Stimulated activated CD8-positive, alpha-beta memory T cell treated with anti-CD3 and anti-CD28 coated beads, Interleukin-15, amount 100 ng/mL, for 1 hour (primary cell): ENCODE results near the gene CARD19.

ENCODE experiments used
- DNase-seq: peaks from one replicate; pipeline ENCODE4 v3.0.0-alpha.2; 2020; ENCODE audit warnings: low read depth

Gene CARD19

DNA sequence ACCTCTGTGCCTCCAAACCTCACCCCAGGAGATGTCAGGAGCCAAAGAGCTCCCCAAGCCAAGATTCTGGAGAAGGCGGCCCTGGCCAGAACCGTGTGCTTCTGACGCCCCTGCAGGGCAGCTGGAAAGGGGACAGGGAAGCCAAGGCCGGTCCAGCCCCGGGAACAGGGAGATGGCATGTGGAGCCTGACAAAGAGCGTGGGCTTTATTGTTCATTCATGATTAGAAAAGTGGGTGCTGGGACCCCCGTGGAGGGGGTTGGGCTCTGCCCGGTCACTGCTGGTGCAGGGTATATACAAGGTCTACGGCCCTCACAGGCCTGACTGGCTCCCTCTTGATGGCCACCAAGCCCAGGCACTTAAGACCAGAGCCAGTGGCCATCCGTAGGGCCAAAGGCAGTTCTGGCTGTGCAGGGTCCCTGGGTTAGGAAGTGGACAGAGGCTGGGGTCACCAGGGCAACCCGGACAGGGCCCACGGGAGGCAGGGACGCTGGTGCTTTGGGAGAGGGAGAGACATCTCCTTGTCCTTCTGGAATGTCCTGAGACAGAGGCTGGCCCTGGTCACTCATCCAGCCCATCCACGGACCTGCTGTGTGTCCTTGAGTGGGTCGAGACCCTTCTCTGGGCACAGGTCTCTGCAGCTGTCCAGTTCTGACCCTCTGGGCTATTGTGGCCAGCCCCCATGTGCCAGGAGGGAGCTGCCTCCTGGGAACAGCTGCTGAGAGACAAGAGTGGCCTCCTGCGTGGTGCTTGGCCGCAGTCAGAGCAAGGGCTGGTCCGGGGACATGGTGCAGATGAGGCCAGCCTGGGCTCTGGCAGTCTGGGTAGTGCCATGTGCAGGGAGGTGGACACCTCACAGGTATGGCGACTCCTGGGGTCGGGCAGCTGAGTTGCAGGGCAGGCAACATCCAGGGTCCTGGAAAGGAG lies 25.6 kb downstream of the CARD19 start:
- no peak for DNase-seq

DNA sequence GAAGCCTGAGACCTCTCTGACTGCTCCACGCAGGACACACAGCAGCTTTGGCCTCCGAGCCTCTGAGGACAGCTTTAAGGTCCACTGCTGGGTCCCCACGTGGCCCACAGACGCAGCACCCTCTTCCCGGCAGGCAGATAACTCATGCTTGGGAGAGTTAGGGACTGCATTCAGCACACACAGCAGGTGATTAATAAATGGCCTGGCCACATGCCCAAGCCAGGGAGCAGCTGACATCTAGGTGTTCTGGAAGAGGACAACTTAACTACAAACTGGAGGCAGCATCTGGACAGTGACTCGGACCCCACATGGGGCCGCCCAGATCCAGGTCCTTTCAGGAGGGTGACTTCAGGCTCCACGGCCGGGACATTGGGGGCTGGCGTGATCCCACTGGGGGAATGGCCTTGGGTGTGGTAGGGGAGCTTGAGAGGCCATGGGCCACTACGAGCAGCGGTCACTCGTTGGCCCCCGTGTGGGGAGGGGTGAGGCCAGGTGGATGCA lies 26.8 kb downstream of the CARD19 start:
- DNase-seq: no peak

DNA sequence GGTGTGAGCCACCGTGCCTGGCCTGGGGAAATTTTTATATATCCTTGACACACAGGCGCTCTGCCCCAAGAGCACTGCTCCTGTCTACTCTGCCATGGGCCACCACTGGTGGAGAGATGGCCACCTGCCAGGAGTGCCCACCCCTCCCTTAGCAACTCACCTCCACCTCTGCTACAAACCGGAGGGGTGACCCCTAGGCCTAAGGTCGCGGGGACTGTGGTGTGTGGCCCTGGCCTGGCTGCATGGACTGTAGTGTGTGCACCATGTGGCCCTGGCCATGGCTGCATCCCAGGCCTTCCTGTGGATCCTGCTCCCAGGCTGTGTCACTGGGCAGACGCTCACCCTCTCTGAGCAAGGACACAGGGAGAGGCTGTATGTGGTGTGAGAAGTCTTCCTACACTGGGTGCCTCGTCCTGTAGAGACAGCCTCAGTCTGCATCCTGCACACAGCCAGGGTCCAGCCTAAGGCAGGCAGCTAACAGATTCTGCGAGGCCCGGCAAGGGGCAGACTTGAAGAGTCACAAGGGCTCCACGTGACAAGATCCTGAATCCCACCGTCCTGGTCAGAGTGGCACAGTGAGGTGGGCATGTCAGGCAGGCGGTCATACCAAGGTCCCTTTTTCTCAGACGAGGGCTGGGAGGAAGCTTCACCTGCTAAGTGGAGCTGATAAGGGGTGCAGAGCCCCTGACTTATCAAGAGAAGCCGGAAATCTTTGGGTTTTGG lies 27.7 kb downstream of the CARD19 start:
- no peak for DNase-seq

DNA sequence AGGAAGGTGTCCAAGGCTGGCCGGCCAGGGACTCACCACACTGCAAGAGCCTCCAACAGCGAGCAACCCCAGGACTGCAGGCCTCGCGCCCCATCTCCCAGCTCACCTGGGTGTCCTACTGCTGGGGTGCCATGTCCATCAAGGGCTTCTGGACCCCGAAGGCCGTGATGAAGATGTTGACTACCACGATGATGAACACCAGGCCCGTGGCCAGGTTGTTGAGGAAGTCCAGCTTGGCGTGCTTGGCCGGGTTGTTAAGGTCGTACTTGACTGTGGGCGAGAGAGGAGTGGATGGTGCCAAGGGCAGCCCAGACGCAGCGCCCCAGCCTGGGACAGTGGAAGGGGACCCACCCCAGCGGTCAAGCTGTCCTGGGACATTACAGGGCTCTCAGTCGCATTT lies 28.8 kb downstream of the CARD19 start:
- DNase-seq: no peak

DNA sequence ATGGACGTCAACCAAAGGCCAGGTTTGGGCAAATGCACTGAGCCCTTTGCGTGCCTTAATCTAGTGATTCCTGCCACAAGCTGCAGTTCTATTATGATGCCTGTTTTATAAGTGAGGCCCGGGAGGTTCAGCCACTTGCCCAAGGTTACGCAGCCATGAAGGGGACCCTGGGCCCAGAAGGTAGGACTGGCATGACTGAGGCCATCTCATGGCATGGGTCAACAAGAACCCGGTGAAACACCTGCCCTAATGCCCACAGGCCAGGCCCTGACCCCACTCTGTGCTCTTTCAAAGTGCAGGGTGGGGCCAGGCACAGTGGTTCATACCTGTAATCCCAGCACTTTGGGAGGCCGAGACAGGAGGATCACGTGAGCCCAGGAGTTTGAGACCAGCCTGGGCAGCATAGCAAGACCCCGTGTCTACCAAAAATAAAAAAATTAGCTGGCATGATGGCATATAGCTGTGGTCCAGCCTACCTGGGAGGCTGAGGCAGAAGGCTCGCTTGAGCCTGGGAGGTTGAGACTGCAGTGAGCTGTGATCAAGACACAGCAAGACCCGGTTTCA lies 29.4 kb downstream of the CARD19 start:
- DNase-seq: no peak

DNA sequence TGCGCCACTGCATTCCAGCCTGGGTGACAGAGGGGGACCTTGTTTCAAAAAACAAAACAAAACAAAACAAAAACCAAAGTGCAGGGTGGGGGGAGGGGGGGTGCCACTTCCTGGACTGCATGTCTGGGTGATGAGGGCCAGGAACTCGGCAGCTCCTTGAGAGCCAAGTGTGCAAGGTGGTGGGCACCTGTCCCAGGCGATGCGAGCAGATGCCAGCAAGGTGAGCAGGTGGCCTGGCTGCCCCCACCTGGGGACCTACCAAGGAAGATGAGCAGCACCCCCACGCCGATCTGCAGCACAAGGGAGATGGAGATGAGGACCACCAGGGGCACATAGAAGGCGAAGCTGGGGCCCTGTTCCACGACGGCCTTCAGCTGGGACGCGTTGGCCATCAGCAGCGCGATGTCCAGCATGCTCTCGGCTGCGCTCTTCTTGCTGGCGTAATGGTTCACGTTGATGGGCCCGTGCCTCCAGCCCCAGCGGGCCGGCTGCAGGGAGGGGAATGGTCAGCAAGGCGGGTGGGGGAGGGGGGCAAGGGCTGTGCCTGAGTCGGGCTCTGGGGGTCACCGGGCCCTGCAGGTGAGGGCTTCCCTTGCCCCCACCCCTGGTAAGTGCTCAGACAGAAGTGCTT lies 30.2 kb downstream of the CARD19 start:
- DNase-seq: no peak

DNA sequence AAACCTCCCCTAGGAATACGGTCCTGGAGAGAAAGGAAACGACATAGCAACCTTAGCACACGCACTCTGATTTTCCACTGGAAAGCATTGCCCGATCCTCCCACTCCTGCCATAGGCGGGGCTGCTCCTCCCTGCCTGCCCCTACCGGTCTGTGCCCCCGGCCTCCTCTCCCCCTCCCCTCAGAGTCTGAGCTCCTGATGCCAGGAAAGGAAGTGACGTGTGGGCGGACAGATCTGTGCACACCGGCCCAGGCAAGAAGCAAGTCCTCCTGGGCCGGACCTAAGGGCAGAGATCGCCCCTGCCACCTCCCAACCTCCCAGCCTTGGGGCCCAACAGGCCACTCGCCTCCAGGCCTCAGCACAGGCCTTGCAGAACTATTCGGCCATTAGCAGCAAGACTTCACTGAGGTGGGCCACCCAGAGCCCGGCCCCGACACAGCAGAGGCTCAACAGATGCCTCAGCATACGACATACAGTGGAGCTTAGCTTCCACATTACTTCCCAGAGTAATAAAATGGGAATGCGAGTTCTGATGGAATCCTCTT lies 30.9 kb downstream of the CARD19 start:
- DNase-seq: no peak

DNA sequence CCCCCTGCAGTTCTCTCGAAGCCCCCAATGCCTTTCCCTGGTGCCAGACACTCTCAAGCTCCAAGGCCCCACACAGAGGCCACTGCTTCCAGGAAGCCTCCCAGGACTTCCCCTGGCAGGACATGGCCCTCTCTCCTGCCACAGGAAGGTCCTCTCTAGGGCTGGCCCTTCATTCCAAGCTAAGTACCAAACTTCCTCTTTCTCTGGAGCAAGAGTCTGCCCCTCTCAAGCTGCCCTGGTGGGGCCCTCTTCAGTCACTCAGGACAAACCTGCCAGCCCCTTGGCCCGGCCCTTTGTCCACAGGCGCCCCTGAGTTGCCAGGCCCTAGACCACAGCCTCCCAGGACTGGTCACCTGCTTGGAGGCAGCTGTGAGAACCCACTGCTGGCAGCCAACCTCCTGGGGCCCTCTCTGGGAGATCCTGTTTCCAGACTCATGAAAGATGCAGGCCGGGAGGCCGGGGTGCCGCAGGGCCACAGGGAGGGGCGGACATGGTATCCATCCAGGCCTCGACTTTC lies 31.4 kb downstream of the CARD19 start:
- DNase-seq: no peak

DNA sequence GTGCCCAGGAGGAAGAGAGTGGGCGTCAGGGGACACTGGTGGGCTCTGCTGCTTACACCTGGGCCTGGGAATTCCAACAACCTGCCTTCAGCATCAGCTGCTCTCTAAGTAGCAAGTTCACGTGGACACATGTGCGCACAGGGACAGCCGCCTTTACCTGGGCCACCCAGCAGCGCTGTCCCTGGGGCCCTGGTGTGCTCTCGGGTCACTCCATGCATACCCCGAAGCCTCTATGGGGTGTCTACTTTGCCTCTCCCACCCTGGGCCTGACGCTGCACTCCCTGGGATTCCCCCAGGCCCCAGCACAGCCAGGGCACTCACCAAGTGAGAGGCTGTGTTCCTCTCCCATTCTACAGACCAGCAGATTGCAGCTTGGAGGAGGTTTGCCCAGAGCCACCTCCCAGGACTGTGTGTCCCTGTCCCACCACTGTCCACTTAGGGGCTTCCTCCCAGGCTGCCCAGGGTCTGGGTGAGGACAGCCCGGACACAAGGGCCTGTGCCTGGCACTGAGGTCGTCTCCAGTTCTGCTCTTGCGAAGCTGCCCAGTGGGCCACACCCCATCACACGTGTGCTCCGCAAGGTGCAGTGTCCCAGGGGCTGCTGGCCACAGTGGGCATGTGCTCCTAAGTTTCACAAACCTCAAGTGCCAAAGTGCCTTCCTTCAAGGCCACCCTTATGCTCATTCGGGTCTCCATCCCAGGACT lies 32.1 kb downstream of the CARD19 start:
- no peak for DNase-seq

DNA sequence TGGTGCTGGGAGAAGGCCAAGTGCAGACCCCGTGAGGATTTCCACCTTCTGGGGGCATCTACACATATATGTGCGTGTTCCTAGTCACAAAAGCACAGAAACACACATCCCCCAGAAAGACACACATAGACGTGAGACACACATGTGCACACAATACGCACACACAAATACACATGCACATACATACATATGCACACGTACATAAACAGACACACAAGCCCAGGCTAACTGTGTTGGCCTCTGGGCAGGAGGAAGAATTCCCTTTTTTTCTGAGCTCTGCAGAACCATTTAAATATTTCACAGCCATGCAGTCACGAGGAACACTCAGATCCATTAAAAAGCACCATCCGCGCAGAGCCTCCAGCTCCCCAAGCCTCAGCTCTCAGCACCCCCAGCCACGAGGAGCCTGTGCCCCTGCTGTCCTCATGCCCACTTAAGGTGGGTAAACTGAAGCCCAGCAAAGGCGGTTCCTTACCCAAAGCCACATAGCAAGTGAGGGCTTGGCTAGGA lies 32.8 kb downstream of the CARD19 start:
- DNase-seq: no peak

DNA sequence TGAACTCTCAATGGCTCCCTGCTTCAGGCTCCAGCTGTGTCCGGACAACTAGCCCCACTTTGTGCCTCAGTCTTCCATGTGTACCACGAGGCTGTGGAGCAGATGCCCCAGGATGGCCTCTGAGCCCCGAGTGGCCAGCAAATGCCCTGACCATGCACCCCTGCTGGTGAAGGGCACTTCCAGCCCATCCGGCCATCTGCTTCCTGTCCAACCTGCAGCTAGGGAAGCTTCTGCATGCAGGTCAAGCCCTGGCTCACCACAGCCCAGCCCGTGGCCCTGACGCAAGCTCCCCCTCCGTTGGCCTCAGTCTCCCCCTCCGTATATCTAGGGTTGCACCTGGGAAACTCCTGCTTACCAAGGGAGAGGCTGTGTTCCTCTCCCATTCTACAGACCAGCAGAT lies 33.3 kb downstream of the CARD19 start:
- no peak for DNase-seq

DNA sequence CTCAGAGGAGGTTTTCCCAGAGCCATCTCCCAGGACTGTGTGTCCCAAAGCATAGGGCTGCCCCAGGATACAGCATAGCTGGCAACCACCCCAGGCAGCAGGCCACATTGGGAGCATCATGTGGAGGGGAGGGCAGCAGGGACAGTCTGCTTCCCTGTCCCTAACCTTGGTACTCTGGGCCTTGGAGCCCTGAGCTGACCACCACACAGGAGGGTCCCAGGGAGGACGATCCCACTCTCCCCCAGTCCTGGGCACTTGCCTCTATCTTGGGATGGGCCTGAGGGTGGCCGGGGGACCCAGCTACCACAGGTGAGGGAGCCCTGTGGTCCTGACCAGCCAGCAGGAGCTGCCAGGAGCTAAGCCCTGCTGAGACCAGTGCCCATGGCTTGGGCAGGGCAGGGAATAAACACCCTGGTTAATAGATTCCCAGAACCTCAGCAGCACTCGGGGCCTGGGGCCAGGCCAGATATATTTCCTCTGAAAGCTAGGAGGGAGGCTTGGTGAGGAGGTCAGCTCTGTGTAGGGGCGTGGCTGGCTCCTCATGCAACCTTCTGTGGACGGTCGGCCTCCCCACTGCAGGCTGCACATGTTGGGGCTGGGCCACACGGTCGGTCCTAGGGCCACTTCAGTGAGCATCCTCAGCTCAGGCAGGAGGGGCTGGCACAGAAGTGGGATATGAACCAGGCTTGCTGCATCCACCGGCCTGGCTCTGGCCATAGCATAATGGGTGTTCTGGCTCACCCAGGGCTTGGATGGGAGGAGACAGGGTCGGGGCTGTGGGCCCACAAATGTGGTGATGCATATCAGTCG lies 33.9 kb downstream of the CARD19 start:
- no peak for DNase-seq

DNA sequence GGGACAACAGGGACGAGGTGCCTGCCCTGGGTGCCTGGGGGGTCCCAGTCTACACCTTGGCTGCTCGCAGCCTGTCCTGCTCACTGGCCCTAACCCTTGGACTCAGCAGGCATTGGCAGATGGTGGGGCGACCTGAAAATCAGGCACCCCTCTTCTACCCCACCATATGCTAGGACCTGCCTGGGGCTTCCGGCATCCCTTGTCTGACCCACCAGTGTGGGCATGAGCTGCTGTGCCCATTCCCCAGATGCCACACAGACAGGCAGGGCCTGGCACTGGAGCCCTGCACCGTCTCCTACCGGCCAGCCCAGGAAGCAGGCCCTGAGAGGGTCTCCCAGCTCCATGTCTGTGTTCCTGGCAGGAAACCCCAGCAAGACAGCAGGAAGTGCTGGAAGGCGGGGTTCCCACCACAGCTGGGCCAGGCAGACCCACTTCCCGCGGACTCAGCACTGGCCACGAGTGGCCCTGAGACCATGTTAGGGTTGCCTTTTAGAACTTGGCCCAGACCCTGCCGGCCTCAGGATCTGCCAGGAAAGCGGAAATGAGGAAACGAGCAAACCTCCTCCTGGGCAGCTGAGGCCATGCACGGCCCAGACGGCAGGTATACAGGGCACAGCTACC lies 35.0 kb downstream of the CARD19 start:
- no peak for DNase-seq

DNA sequence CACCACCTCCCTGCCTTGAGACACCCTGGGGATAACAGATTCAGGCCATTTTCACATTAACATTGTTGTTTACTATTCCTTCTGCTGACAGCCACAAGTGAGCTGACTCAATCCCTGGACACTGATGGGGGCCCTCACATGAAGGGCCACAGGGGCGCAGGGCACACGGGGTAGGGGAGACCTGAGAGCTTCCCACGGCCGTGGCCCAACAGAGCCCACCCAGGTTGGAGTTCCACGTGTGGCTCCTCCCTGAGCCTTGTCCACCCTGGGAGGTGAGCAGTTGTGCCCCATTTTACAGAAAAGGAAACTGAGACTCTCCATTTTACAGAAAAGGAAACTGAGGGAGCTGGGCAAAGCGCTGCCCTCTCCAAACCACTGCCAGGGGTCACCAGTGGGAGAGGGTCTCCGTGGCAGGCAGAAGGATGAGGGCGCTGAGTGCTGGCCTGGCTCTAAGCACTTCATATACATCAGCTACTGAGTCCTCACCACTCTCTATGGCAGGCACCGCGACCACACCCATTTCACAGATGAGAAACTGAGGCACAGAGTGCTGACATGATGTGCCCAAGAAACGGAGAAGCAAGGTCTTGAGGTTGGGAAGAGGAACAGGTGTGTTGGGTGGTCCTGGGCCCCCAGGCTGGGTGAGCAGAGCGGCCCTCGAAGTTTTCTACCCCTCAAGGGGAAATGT lies 35.7 kb downstream of the CARD19 start:
- no peak for DNase-seq

DNA sequence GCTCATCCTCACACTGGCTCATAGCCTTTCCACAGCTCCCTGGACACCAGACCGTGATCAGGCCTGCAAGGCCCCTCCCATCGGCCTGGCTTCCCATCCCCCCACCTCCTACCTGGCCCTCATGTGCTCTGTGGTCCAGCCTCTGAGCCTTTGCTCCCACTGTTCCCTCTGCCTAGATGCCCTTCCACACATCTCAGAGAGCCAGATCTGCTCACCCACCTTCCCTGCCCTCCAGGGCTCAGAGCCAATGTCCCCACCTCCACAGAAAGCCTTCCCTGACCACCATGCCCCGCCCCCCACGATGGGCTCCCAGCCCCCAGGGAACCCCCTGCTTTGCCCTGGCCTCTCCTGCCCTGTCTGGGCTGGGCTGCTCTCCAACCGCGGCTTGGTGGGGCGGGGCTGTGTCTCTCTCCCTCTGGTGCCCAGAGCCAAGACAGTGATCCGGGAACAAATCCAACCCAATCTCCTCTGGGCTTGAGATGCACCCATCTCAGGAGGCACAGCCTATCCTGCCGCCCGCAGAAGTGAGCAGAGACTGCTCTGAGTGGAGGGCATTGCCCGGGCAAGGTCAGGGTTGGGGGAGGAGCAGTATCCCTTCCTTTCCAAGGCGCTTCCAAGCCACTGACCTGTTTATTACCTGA lies 36.4 kb downstream of the CARD19 start:
- DNase-seq: no peak

DNA sequence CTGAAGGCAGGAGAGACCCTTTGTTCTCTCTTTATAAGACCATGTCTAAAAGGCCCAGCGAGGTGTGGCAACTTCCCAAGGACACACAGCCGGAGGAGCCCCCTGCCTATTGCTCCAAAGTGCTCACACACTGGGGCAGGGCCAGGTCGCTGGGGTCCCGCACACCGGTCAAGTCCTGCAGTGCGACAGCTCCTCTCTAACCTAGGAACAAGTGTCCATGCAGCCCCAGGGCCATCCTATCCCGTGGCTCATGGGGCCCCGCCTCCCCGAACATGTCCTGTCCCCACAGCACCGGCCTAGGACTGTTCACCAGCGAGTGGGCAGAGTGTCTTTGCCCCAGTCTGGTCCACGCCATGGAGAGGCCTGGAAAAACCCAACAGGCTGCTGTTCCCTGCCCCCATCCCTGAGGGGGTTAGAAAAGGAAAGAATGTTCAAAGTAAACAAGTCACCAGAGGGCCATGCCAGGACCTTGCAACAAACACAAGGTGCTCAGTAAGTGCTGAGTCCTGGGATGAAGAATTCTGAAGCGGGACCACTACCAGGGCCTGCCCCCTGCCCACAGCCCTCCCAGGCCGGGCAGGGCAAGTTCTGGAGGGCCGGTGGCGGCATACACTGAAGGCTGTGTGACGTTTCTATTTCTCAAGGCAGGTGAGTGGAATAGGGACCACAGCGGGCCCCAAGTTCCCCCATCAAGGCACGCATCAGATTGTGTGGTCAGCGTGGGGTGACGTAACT lies 37.1 kb downstream of the CARD19 start:
- DNase-seq: peak; percentile 24

DNA sequence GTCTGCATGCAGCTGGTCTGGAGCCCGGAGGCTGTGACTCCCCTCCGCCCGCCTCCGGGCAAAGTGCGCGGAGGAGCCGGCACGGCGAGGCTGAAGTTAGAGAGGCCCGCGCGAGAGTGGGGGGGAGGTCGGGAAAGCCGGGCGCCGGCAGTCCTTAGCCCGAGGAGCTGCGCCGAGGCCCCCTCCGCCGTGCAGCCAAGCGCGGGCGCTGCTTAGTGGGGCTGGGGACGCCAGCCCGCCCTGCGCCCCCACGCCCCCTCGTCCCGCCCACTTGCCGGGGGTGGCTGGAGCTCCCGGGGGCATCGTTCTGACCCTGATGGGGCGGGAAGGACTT lies 37.6 kb downstream of the CARD19 start:
- no peak for DNase-seq
